Measurements from ENCODE around the gene CNTNAP5.

GRCh38 chr2:124585277-124585676 lies 560.2 kb downstream of the CNTNAP5 start:
- TF ChIP-seq POLR2AphosphoS5 (IDR thresholded peaks at IDR 0.05; ENCODE audit: borderline replicate concordance, low read depth, low read length) (no peak), EZH2 (IDR thresholded peaks at IDR 0.05) (no peak), FOXP2 (optimal IDR thresholded peaks at IDR 0.05; ENCODE audit: control extremely low read depth, extremely low read length, insufficient read depth) (no peak)
